Endometrial microvascular endothelial cells (primary cell): Measurements from ENCODE around the gene ADAM10. TPM values are rescaled to one million over a fixed set of nuclear protein-coding genes. Genes with fewer than 3 reads are reported as not detected.

Source experiments
- in situ Hi-C: cut with HindIII; loops from 2 replicates; pipeline ENCODE4 v1.10.0; 2017; ENCODE audit warnings: low sequenced_read_pairs, low pct_unique_long_range_greater_than_20kb; ENCODE audit errors: inconsistent ontology term
- total RNA-seq: library from RNA; depleted of rRNA; stranded (reverse); fragments of >200 nt; gene quantifications from one replicate; pipeline ENCODE4 v1.2.3, GENCODE V29; 2015; ENCODE audit errors: inconsistent ontology term

ADAM10 gene
- total RNA-seq, 1 donor from 2014 or later = 169 TPM

GRCh38 chr15:58549785-58550074 is 199.8 kb downstream of the ADAM10 start:
- in situ Hi-C loops = no loop called here

DNA sequence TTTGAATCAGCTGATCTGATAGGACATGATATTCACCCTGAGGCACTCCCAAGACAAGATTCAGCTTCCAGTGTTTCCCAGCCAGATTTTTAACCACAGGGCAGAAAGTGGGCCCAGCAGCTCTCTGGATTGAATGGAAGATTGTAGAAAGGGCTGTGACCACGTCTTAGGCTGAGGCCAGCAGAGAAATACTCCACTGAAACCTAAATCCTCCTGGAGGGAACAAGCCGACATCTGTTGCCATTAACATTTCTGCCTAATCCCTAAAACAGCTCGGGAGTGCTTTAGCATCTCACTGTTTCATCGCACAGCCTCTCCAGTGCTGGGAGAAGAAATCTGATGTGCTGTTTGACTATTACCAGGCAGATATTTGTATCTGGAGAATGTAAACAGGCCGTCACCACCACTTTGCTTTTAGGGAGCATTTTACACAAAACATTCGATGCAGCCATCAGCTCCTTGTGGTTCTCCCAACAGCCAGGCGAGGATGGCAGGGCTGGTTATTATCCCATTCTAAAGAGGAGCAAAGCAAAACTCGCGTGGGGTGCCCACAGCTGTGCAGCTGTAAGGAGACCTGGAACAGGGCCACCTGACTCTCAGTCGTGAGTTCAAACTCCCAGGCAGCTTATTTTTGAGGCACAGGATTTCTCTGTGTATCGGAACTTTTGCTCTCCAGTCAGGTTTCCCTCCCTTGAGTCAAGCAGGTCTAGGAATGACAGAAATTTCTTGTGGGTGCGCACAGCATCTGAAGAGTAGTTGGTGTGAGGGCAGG is 200.3 kb downstream of the ADAM10 start:
- in situ Hi-C loops = no loop called here

- in situ Hi-C loops = no loop called here
Measured at GRCh38 chr15:58548308-58549012, 201.0 kb downstream of the ADAM10 start.

DNA sequence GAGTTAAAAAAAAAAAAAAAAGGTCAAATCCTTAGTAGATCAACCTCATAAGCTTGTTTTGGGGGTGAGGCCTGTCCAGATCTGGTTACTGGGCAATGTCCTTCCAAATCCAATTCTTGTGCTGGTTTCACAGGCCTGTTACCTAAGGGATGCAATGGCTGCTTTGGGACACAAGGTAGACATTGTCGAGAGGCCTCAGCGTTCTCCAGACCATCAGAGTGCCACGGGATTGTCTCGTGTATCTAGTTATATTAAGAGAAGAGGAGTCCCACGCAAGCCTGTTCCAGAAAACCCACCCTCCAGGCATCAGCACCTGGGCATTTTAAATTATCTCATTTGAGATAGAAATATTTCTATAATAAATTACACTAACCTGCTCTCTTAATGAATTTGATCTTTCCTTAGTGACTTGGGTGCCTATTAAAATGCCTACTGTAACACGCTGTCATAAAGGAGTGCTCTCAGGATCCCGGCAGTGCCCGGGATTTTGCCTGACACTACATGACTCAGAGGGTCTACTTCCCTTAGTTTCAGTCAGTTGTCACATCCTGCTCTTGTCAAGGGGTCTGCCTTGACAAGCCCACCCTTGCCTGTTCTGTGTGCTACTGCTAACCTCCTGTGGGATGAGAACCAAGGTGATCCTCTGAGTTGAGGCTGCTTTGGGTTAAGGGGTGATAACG is 201.7 kb downstream of the ADAM10 start:
- in situ Hi-C loops = no loop called here

- in situ Hi-C loops = no loop called here
Measured at GRCh38 chr15:58546635-58547627, 202.6 kb downstream of the ADAM10 start.

- in situ Hi-C loops = no loop called here
Measured at GRCh38 chr15:58546066-58546591, 203.4 kb downstream of the ADAM10 start.

- in situ Hi-C loops = no loop called here
Measured at GRCh38 chr15:58545307-58546065, 204.0 kb downstream of the ADAM10 start.

- in situ Hi-C loops = no loop called here
Measured at GRCh38 chr15:58544756-58545155, 204.8 kb downstream of the ADAM10 start.

- in situ Hi-C loops = no loop called here
Measured at GRCh38 chr15:58543664-58544335, 205.7 kb downstream of the ADAM10 start.

DNA sequence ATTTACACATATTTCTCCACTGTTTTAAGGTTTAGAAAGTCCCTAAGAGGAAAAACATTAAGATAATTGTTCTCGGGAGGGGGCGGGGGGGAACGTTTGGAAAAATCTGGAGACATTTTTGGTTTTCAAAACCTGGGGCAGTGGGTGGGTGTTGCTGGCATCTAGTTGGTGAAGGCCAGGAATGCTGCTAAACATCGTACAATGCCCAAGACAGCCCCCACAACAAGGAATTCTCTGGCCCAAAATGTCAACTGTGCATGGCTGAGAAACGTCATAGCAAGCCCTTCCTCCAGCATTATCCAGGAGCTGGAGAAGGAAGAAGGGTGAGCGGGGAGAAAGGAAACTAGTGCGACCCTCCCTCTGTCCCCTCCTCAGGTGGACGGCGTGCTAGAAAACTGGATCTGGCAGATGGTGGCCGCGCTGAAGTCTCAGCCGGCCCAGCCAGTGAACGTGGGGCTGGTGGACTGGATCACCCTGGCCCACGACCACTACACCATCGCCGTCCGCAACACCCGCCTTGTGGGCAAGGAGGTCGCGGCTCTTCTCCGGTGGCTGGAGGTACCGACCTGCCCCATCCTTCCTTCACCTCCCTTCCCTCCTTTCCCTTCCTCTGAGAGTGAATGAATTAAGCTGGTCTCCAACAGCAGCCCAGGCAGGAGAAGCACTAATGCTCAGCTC is 208.0 kb downstream of the ADAM10 start:
- in situ Hi-C loops = no loop called here

GRCh38 chr15:58539548-58539947 is 210.0 kb downstream of the ADAM10 start:
- in situ Hi-C loops = no loop called here

- in situ Hi-C loops = no loop called here
Measured at GRCh38 chr15:58538901-58539300, 210.6 kb downstream of the ADAM10 start.

Other genes with a start within 250 kb of the ADAM10 start
- gene MINDY2, start 21.6 kb upstream of the ADAM10 start, total RNA-seq = 8.9 TPM
- 21.6 TPM for gene SLTM, start 184.0 kb upstream of the ADAM10 start, total RNA-seq
- gene RNF111, start 238.0 kb upstream of the ADAM10 start, total RNA-seq = 17.5 TPM